Measurements from ENCODE around the gene MEF2C.

DNA sequence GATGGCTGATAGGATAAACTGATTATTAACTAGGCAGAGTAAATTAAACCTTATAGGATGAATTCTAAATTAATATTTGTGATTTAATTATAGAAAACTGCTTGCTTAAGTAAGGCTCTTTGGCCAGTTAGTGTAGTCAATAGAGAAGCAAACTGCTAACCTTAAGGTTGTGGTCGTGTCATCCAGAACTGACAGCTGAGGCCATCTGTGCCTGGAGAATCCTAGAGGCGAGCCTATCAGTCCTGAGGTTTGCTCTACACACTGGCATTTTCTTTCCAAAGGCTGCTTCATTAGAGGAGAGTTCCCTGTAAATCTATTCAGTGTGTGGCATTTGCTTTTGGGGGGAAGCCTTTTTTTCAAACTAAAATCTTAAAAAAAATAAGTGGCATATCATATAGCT, 169.2 kb downstream of the MEF2C start:
- TF ChIP-seq POLR2AphosphoS5 (IDR thresholded peaks at IDR 0.05; ENCODE audit: borderline replicate concordance, low read depth, low read length), result no peak
- no peak for TF ChIP-seq EZH2 (IDR thresholded peaks at IDR 0.05)
- no peak for TF ChIP-seq FOXP2 (optimal IDR thresholded peaks at IDR 0.05; ENCODE audit: control extremely low read depth, extremely low read length, insufficient read depth)
